SU-DHL-6 (cell line): Measurements from ENCODE around the gene C8A.

ENCODE experiments used
- H2AFZ ChIP-seq: fragments of 200-600 bp; sonication (generic); 2 replicates; pipeline ENCODE4 v1.6.1; 2014; ENCODE audit warnings: low read depth, mild to moderate bottlenecking, moderate library complexity, mixed read lengths, antibody characterized with exemption, low read length; ENCODE audit not compliant: severe bottlenecking
- H3F3A ChIP-seq: fragments of 200-600 bp; shearing (Covaris generic); 2 replicates; pipeline ENCODE4 v1.6.0; 2016; ENCODE audit warnings: antibody characterized with exemption, mild to moderate bottlenecking; ENCODE audit not compliant: insufficient read depth
- H3K27ac ChIP-seq: fragments of 200-600 bp; sonication (generic); 2 replicates; pipeline ENCODE4 v1.5.1; 2016; ENCODE audit warnings: low read depth, mild to moderate bottlenecking, low read length, moderate library complexity, mixed read lengths
- H3K27me3 ChIP-seq: fragments of 200-600 bp; sonication (generic), shearing (Covaris generic); 2 replicates; pipeline ENCODE4 v1.6.0; 2014; ENCODE audit warnings: mild to moderate bottlenecking, low read length
- H3K36me3 ChIP-seq: fragments of 200-600 bp; sonication (generic); 2 replicates; pipeline ENCODE4 v1.6.1; 2014; ENCODE audit warnings: mild to moderate bottlenecking, low read length, mixed read lengths
- H3K4me2 ChIP-seq: fragments of 300-600, 200-600 bp; shearing (Covaris generic), sonication (generic); 2 replicates; pipeline ENCODE4 v1.6.0; 2014; ENCODE audit warnings: low read length, low read depth, mild to moderate bottlenecking; ENCODE audit not compliant: poor library complexity, severe bottlenecking
- H3K4me3 ChIP-seq: fragments of 200-600 bp; sonication (generic); 2 replicates; pipeline ENCODE4 v1.5.1; 2014; ENCODE audit warnings: antibody characterized with exemption, low read length, mild to moderate bottlenecking, mixed read lengths; ENCODE audit not compliant: insufficient read depth, poor library complexity, severe bottlenecking
- H3K79me2 ChIP-seq: fragments of 200-600 bp; sonication (generic); 2 replicates; pipeline ENCODE4 v1.6.1; 2014; ENCODE audit warnings: mild to moderate bottlenecking, low read length, moderate library complexity; ENCODE audit not compliant: insufficient read depth
- H3K9ac ChIP-seq: fragments of 200-600 bp; sonication (generic); 2 replicates; pipeline ENCODE4 v1.7.0; 2014; ENCODE audit warnings: mild to moderate bottlenecking, low read length
- H3K9me2 ChIP-seq: fragments of 200-600 bp; sonication (generic); replicated peaks from 2 replicates; pipeline ENCODE4 v1.6.1; 2014; ENCODE audit warnings: low read length; ENCODE audit not compliant: insufficient read depth
- H3K9me3 ChIP-seq: fragments of 200-600 bp; sonication (generic); 2 replicates; pipeline ENCODE4 v1.6.1; 2014; ENCODE audit warnings: low read length, mixed read lengths; ENCODE audit not compliant: insufficient read depth
- H4K20me1 ChIP-seq: fragments of 200-600 bp; sonication (generic); 2 replicates; pipeline ENCODE4 v1.6.1; 2014; ENCODE audit warnings: low read depth, mild to moderate bottlenecking, antibody characterized with exemption, low read length, moderate library complexity, mixed read lengths
- CTCF ChIP-seq: fragments of 200-600 bp; sonication (generic); IDR thresholded peaks from one replicate; pipeline ENCODE4 v1.5.1; 2017; ENCODE audit warnings: antibody characterized with exemption, mild to moderate bottlenecking, low read length, moderate library complexity; ENCODE audit not compliant: insufficient read depth, poor library complexity, severe bottlenecking
- EZH2phosphoT487 ChIP-seq: fragments of 200-600 bp; sonication (generic), shearing (Covaris generic); conservative IDR thresholded peaks from 2 replicates; pipeline ENCODE4 v1.6.1; 2018; ENCODE audit warnings: mild to moderate bottlenecking, antibody characterized with exemption, low read length, moderate library complexity, mixed read lengths

Gene C8A

GRCh38 chr1:56850411-56850810 lies 4.2 kb upstream of the C8A start:
- Histone ChIP-seq H2AFZ (no peak overlapping the region), H4K20me1 (no peaks in the 10 kb centered on the region), H3K79me2 (no peaks in the 10 kb centered on the region), H3K36me3 (no peaks in the 10 kb centered on the region), H3K9me2 (peaks cover 5% of the 10 kb centered on the region), H3K4me2 (no peak overlapping the region), H3K27me3 (no peaks in the 10 kb centered on the region), H3K9me3 (no peaks in the 10 kb centered on the region), H3K4me3 (no peak overlapping the region), H3F3A (no peaks in the 10 kb centered on the region), H3K27ac (no peak overlapping the region), H3K9ac (no peak overlapping the region)
- TF ChIP-seq CTCF (no peak), EZH2phosphoT487 (no peak)

- H3K4me3 ChIP-seq: no peak overlapping the region
- no peaks in the 10 kb centered on the region for H3K9me3 ChIP-seq
- H3K79me2 ChIP-seq: no peaks in the 10 kb centered on the region
- no peaks in the 10 kb centered on the region for H3K36me3 ChIP-seq
- H3K27me3 ChIP-seq: no peaks in the 10 kb centered on the region
- TF ChIP-seq EZH2phosphoT487: no peak
- TF ChIP-seq CTCF: no peak
- peaks cover 5% of the 10 kb centered on the region for H3K9me2 ChIP-seq
- no peaks in the 10 kb centered on the region for H4K20me1 ChIP-seq
- H3K4me2 ChIP-seq: no peak overlapping the region
- no peak overlapping the region for H2AFZ ChIP-seq
- no peak overlapping the region for H3K27ac ChIP-seq
- H3F3A ChIP-seq: no peaks in the 10 kb centered on the region
- H3K9ac ChIP-seq: no peak overlapping the region
Observed at GRCh38 chr1:56850922-56851321, 3.7 kb upstream of the C8A start.

GRCh38 chr1:56852476-56852875 lies 2.1 kb upstream of the C8A start:
- no peak overlapping the region for H3K4me2 ChIP-seq
- no peaks in the 10 kb centered on the region for H3F3A ChIP-seq
- peaks cover 5% of the 10 kb centered on the region for H3K9me2 ChIP-seq
- no peak overlapping the region for H3K9ac ChIP-seq
- no peak overlapping the region for H3K4me3 ChIP-seq
- no peaks in the 10 kb centered on the region for H3K79me2 ChIP-seq
- no peak overlapping the region for H2AFZ ChIP-seq
- H4K20me1 ChIP-seq: no peaks in the 10 kb centered on the region
- no peaks in the 10 kb centered on the region for H3K27me3 ChIP-seq
- H3K27ac ChIP-seq: no peak overlapping the region
- no peaks in the 10 kb centered on the region for H3K9me3 ChIP-seq
- no peaks in the 10 kb centered on the region for H3K36me3 ChIP-seq
- no peak for TF ChIP-seq CTCF
- no peak for TF ChIP-seq EZH2phosphoT487

GRCh38 chr1:56855190-56855589 lies 593 bp downstream of the C8A start:
- H2AFZ ChIP-seq: no peak overlapping the region
- H3K4me3 ChIP-seq: no peak overlapping the region
- no peaks in the 10 kb centered on the region for H3F3A ChIP-seq
- no peaks in the 10 kb centered on the region for H3K27me3 ChIP-seq
- H3K9me3 ChIP-seq: no peaks in the 10 kb centered on the region
- H3K9ac ChIP-seq: no peak overlapping the region
- H3K4me2 ChIP-seq: no peak overlapping the region
- H4K20me1 ChIP-seq: no peaks in the 10 kb centered on the region
- H3K9me2 ChIP-seq: peaks cover 5% of the 10 kb centered on the region
- H3K27ac ChIP-seq: no peak overlapping the region
- H3K36me3 ChIP-seq: no peaks in the 10 kb centered on the region
- H3K79me2 ChIP-seq: no peaks in the 10 kb centered on the region
- no peak for TF ChIP-seq EZH2phosphoT487
- no peak for TF ChIP-seq CTCF
